Liver (tissue), 9 donors: ENCODE measurements around the gene BRCA2. TPM values are rescaled to one million over a fixed set of nuclear protein-coding genes. Genes with fewer than 3 reads are reported as not detected.
A peak's percentile ranks its signal among the peaks of the same experiment; 100 is the strongest.

Experiments
- DNase-seq: peaks from one replicate; pipeline ENCODE4 v3.0.0-alpha.2; 2017; ENCODE audit warnings: low spot score
- H3K27ac ChIP-seq, 2 donors: one replicate each; pipeline ENCODE4 v1.7.0; 2013; ENCODE audit warnings: inconsistent platforms in 2 of 2, low read length in 2 of 2, control low read depth in 1 of 2, low read depth in 1 of 2, mild to moderate bottlenecking in 1 of 2
- H3K27me3 ChIP-seq, 4 donors: one replicate each; pipeline versions ENCODE4 v1.6.1 to v1.7.0; 2013; ENCODE audit warnings: low read length in 3 of 4, inconsistent platforms in 1 of 4, mild to moderate bottlenecking in 1 of 4, moderate library complexity in 1 of 4; ENCODE audit not compliant: control insufficient read depth in 4 of 4, insufficient read depth in 4 of 4
- H3K36me3 ChIP-seq, 4 donors: one replicate each; pipeline versions ENCODE4 v1.6.1 to v1.7.0; 2013; ENCODE audit warnings: low read length in 3 of 4, mild to moderate bottlenecking in 3 of 4, low read depth in 1 of 4, moderate library complexity in 1 of 4; ENCODE audit not compliant: control insufficient read depth in 4 of 4, insufficient read depth in 3 of 4
- H3K4me1 ChIP-seq, 4 donors: one replicate each; pipeline versions ENCODE4 v1.6.1 to v1.7.0; 2013; ENCODE audit warnings: low read length in 3 of 4, mild to moderate bottlenecking in 3 of 4, moderate library complexity in 1 of 4; ENCODE audit not compliant: control insufficient read depth in 4 of 4, insufficient read depth in 4 of 4
- H3K4me3 ChIP-seq, 3 donors: one replicate each; pipeline versions ENCODE4 v1.6.1 to v1.7.0; 2013; ENCODE audit warnings: low read length in 3 of 3, control low read depth in 1 of 3, low read depth in 1 of 3, mild to moderate bottlenecking in 1 of 3
- H3K9ac ChIP-seq, 2 donors: one replicate each; pipeline ENCODE4 v1.7.0; 2013; ENCODE audit warnings: low read length in 2 of 2, mild to moderate bottlenecking in 2 of 2, moderate library complexity in 2 of 2, control low read depth in 1 of 2, low read depth in 1 of 2
- H3K9me3 ChIP-seq, 4 donors: one replicate each; pipeline versions ENCODE4 v1.6.1 to v1.7.0; 2013; ENCODE audit warnings: low read length in 3 of 4; ENCODE audit not compliant: control insufficient read depth in 4 of 4
- ATF3 ChIP-seq: IDR thresholded peaks from 2 replicates; pipeline ENCODE4 v1.6.1; 2016; ENCODE audit warnings: antibody characterized with exemption
- EGR1 ChIP-seq, 2 donors: IDR thresholded peaks; 2 replicates each; pipeline ENCODE4 v1.6.1; 2016 to 2018; ENCODE audit warnings: antibody characterized with exemption in 2 of 2, low read depth in 2 of 2
- FOXA1 ChIP-seq: IDR thresholded peaks from 2 replicates; pipeline ENCODE4 v1.6.1; 2016; ENCODE audit warnings: antibody characterized with exemption
- FOXA2 ChIP-seq: IDR thresholded peaks from 2 replicates; pipeline ENCODE4 v1.6.1; 2016; ENCODE audit warnings: antibody characterized with exemption
- GABPA ChIP-seq, 2 donors: IDR thresholded peaks in 1 of 2; conservative IDR thresholded peaks in 1 of 2; 2 replicates each; pipeline ENCODE4 v1.6.1; 2016; ENCODE audit warnings: antibody characterized with exemption in 2 of 2, mild to moderate bottlenecking in 1 of 2, moderate library complexity in 1 of 2
- HNF4A ChIP-seq, 2 donors: conservative IDR thresholded peaks; 2 replicates each; pipeline ENCODE4 v1.6.1; 2016; ENCODE audit warnings: antibody characterized with exemption in 2 of 2, mild to moderate bottlenecking in 2 of 2
- HNF4G ChIP-seq: IDR thresholded peaks from 2 replicates; pipeline ENCODE4 v1.6.1; 2016; ENCODE audit warnings: antibody characterized with exemption
- JUND ChIP-seq, 2 donors: IDR thresholded peaks; 2 replicates each; pipeline ENCODE4 v1.6.1; 2016; ENCODE audit warnings: antibody characterized with exemption in 2 of 2
- MAX ChIP-seq: IDR thresholded peaks from 2 replicates; pipeline ENCODE4 v1.6.1; 2016; ENCODE audit warnings: antibody characterized with exemption
- NR2F2 ChIP-seq: IDR thresholded peaks from 2 replicates; pipeline ENCODE4 v1.6.1; 2016; ENCODE audit warnings: antibody characterized with exemption
- RAD21 ChIP-seq, 2 donors: IDR thresholded peaks; 2 replicates each; pipeline ENCODE4 v1.6.1; 2016; ENCODE audit warnings: antibody characterized with exemption in 2 of 2, mild to moderate bottlenecking in 2 of 2
- REST ChIP-seq: IDR thresholded peaks from 2 replicates; pipeline ENCODE4 v1.6.1; 2016; ENCODE audit warnings: antibody characterized with exemption, mild to moderate bottlenecking
- RXRA ChIP-seq, 2 donors: IDR thresholded peaks; 2 replicates each; pipeline ENCODE4 v1.6.1; 2017 to 2018; ENCODE audit warnings: antibody characterized with exemption in 2 of 2, mild to moderate bottlenecking in 1 of 2
- SP1 ChIP-seq: IDR thresholded peaks from 2 replicates; pipeline ENCODE4 v1.6.1; 2018; ENCODE audit warnings: antibody characterized with exemption, mild to moderate bottlenecking
- TAF1 ChIP-seq: conservative IDR thresholded peaks from 2 replicates; pipeline ENCODE4 v1.6.1; 2016; ENCODE audit warnings: antibody characterized with exemption, mild to moderate bottlenecking
- YY1 ChIP-seq: IDR thresholded peaks from 2 replicates; pipeline ENCODE4 v1.6.1; 2016; ENCODE audit warnings: antibody characterized with exemption, mild to moderate bottlenecking
- ZBTB33 ChIP-seq: IDR thresholded peaks from 2 replicates; pipeline ENCODE4 v1.6.1; 2016; ENCODE audit warnings: antibody characterized with exemption
- WGBS: extraction: QIAGEN DNeasy Blood & Tissue Kit; methylation state at CpG from one replicate; pipeline ENCODE4 v1.1.7; 2013; 5-methylcytosine and 5-hydroxymethylcytosine counted together
- polyA plus RNA-seq, 2 donors: library from polyadenylated mRNA; stranded (reverse) in 1 of 2; unstranded in 1 of 2; fragments of 200-250 nt in 1 of 2; fragments of >200 nt in 1 of 2; fragmentation: Nextera tagmentation in 1 of 2; extraction: Ambion mirVana in 1 of 2; gene quantifications; one replicate each; pipeline versions ENCODE4 v1.2.1 to v1.2.3, GENCODE V29; 2013 to 2015
- total RNA-seq, 2 donors: library from RNA; depleted of rRNA; stranded (reverse); fragments of >200 nt; gene quantifications; one replicate each; pipeline ENCODE4 v1.2.3, GENCODE V29; 2014
- TF ChIP-seq, protein P1 (sequence below): fragments of 150-350 bp; IDR thresholded peaks from 2 replicates; pipeline ENCODE4 v1.5.1; 2017; ENCODE audit warnings: improper control_type of control experiment, low read depth, low read length; ENCODE audit not compliant: missing input control
- donor health status: healthy.
- donor health status: healthy.
- donor health status: healthy.
- donor health status: healthy.
- donor health status: healthy.

Gene BRCA2
- total and polyA plus RNA-seq, 4 donors: 0.39 to 10.8 (median 0.86) TPM

DNA sequence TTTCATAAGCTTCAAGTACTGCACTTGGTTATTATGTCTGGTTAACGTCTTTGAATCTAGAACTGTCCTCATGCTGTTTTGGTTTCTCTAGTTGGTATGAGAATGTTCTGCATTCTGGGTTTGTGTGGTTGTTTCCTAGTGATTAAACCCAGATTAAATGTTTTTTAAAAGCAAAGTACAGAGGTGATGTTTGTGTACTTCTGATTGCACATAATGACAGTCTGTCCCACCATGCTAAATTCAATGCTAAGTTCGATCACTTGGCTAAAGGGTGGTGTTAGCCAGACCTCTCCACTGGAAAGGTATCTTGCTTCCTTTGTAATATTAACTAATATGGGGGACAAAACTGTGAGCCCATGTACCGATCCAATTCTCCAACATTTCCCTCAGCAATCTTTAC, 98.0 kb downstream of the BRCA2 start:
- peak overlapping the region in 1 of 2 donors; percentile 29 for H3K9ac ChIP-seq
- peak overlapping the region; percentile 58 to 86 for H3K27ac ChIP-seq
- TF ChIP-seq ATF3 (no peak), FOXA1 (no peak), RXRA (IDR thresholded peaks at IDR 0.05) (peak in 1 of 2 donors; percentile 76), HNF4G (no peak), REST (peak; percentile 73), JUND (IDR thresholded peaks at IDR 0.05) (no peak), YY1 (peak; percentile 76), ZBTB33 (no peak), TAF1 (peak; percentile 49), NR2F2 (no peak), SP1 (peak; percentile 71), FOXA2 (peak; percentile 40), EGR1 (IDR thresholded peaks at IDR 0.05; ENCODE audit: low read depth in 2 of 2) (peak in 1 of 2 donors; percentile 56), HNF4A (conservative IDR thresholded peaks at IDR 0.05) (peak; percentile 71 to 75), RAD21 (IDR thresholded peaks at IDR 0.05) (no peak), MAX (no peak), GABPA (IDR thresholded peaks at IDR 0.05 in 1 of 2, conservative IDR thresholded peaks at IDR 0.05 in 1 of 2) (no peak)
- TF ChIP-seq, protein P1, sequence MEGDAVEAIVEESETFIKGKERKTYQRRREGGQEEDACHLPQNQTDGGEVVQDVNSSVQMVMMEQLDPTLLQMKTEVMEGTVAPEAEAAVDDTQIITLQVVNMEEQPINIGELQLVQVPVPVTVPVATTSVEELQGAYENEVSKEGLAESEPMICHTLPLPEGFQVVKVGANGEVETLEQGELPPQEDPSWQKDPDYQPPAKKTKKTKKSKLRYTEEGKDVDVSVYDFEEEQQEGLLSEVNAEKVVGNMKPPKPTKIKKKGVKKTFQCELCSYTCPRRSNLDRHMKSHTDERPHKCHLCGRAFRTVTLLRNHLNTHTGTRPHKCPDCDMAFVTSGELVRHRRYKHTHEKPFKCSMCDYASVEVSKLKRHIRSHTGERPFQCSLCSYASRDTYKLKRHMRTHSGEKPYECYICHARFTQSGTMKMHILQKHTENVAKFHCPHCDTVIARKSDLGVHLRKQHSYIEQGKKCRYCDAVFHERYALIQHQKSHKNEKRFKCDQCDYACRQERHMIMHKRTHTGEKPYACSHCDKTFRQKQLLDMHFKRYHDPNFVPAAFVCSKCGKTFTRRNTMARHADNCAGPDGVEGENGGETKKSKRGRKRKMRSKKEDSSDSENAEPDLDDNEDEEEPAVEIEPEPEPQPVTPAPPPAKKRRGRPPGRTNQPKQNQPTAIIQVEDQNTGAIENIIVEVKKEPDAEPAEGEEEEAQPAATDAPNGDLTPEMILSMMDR: no peak
- H3K4me3 ChIP-seq: no peak overlapping the region
- no peaks in the 10 kb centered on the region for H3K9me3 ChIP-seq
- H3K4me1 ChIP-seq: peaks cover 10 to 67% (median 51%) of the 10 kb centered on the region in 4 donors
- H3K27me3 ChIP-seq: no peaks in the 10 kb centered on the region
- DNase-seq: no peak
- H3K36me3 ChIP-seq: peaks cover 0 to 1% (median 0%) of the 10 kb centered on the region in 4 donors
- WGBS: 48% methylated on average over 3 of the region's 3 CpGs
